ENCODE results near the gene TTBK2. TPM values are rescaled to one million over a fixed set of nuclear protein-coding genes. Genes with fewer than 3 reads are reported as not detected.

The TTBK2 gene
- total RNA-seq, 2 experiments from 2014 or later, result 9.9 to 11.9 TPM

DNA sequence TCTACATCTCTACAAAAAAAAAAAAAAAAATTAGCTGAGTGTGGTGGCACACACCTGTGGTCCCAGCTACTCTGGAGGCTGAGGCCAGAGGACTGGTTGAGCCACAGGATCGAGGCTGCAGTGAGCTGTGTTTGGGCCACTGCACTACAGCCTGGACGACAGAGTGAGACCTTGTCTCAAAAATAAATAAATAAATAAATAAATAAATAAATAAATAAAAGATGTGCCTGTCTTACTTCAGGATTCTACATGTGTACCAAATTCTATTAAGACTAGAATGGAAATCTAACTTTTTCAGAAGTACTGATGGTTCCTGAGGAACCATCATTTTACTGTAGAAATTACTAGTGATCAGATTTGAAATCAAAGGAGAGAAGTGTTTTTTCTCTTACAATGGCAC is 51.9 kb downstream of the TTBK2 start:
- no peak overlapping the region for H3K4me3 Mint-ChIP-seq
- peaks cover 2% of the 10 kb centered on the region for H3K4me1 Mint-ChIP-seq (ENCODE audit: low read depth)
- no peak for DNase-seq
- ATAC-seq, result no peak
- ChIA-PET POLR2A (no interaction called here), CTCF (no interaction called here)
- no peaks in the 10 kb centered on the region for H3K9me3 Mint-ChIP-seq
- H3K36me3 Mint-ChIP-seq (ENCODE audit: low read depth), result peaks cover 4% of the 10 kb centered on the region
- TF ChIP-seq, protein P1, sequence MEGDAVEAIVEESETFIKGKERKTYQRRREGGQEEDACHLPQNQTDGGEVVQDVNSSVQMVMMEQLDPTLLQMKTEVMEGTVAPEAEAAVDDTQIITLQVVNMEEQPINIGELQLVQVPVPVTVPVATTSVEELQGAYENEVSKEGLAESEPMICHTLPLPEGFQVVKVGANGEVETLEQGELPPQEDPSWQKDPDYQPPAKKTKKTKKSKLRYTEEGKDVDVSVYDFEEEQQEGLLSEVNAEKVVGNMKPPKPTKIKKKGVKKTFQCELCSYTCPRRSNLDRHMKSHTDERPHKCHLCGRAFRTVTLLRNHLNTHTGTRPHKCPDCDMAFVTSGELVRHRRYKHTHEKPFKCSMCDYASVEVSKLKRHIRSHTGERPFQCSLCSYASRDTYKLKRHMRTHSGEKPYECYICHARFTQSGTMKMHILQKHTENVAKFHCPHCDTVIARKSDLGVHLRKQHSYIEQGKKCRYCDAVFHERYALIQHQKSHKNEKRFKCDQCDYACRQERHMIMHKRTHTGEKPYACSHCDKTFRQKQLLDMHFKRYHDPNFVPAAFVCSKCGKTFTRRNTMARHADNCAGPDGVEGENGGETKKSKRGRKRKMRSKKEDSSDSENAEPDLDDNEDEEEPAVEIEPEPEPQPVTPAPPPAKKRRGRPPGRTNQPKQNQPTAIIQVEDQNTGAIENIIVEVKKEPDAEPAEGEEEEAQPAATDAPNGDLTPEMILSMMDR (IDR thresholded peaks at IDR 0.05), result no peak
- intact Hi-C loops (cut with micrococcal nuclease), result no loop called here
- no peaks in the 10 kb centered on the region for H3K27me3 Mint-ChIP-seq
- H3K27ac Mint-ChIP-seq, result no peak overlapping the region

DNA sequence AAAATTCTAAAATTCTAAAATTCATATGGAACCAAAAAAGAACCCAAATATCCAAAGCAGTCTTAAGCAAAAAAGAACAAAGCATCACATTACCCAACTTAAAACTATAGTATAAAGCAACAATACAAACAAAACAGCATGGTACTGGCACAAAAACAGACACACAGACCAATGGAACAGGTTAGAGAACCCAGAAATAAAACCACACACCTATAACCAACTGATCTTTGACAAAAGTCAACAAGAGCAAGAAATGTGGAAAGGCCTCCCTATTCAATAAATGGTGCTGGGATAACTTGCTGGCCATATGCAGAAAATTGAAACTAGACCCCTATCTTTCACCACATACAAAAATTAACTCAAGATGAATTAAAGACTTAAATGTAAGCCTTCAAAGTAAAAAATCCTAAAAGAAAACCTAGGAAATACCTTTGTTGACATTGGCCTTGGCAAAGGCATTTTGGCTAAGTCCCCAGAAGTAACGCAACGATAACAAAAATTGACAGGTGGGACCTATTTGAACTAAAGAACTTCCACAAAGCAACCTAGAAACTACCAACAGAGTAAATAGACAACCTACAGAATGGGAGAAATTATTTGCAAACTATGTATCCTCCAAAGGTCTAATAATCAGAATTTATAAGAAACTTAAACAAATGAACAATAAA is 56.9 kb downstream of the TTBK2 start:
- H3K9me3 Mint-ChIP-seq, result no peaks in the 10 kb centered on the region
- ATAC-seq, result no peak
- POLR2A ChIA-PET, result no interaction called here
- H3K27me3 Mint-ChIP-seq, result no peaks in the 10 kb centered on the region
- TF ChIP-seq, protein P1 (IDR thresholded peaks at IDR 0.05), result no peak
- H3K27ac Mint-ChIP-seq, result no peak overlapping the region
- CTCF ChIA-PET, result no interaction called here
- intact Hi-C loops (cut with micrococcal nuclease), result no loop called here
- no peak for DNase-seq
- H3K36me3 Mint-ChIP-seq (ENCODE audit: low read depth), result peaks cover 17% of the 10 kb centered on the region
- H3K4me1 Mint-ChIP-seq (ENCODE audit: low read depth), result peaks cover 2% of the 10 kb centered on the region
- H3K4me3 Mint-ChIP-seq, result no peak overlapping the region

DNA sequence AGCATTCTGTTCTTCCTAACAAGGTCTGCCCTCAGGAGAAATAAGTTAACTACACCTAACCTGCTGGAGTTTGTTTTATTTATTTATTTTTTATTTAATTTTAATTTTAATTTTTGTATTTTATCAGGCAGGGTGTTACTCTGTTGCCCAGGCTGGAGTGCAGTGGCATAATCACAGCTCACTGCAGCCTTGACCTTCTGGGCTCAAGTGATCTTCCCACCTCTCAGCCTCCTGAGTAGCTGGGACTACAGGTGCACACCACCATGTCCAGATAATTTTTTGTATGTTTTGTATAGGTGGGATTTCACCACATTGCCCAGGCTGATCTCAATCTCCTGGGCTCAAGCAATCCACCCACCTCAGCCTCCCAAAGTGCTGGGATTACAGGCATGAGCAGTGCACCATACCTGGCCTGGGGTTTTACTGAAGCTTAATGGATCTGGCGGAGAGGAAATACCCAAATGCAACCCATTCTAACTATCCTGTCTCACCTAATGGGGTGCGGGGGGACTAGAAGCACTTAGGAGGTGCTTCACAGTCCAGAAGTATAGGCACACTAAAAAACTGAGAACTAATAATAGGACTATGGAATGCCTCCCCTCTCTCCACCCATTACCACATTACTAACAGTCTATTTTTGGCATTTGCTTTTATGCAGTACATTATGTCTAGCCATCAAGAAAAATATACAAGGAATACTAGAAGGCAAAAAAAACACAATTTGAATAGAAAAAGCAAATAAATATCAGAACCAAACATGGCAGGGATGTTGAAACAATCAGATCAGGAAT is 61.4 kb downstream of the TTBK2 start:
- ChIA-PET CTCF (no interaction called here), POLR2A (no interaction called here)
- no peak for ATAC-seq
- no peak overlapping the region for H3K4me3 Mint-ChIP-seq
- no peak overlapping the region for H3K27ac Mint-ChIP-seq
- intact Hi-C loops (cut with micrococcal nuclease), result no loop called here
- peaks cover 20% of the 10 kb centered on the region for H3K36me3 Mint-ChIP-seq (ENCODE audit: low read depth)
- H3K27me3 Mint-ChIP-seq, result no peaks in the 10 kb centered on the region
- DNase-seq, result no peak
- no peaks in the 10 kb centered on the region for H3K4me1 Mint-ChIP-seq (ENCODE audit: low read depth)
- H3K9me3 Mint-ChIP-seq, result no peaks in the 10 kb centered on the region
- TF ChIP-seq, protein P1 (IDR thresholded peaks at IDR 0.05), result no peak

DNA sequence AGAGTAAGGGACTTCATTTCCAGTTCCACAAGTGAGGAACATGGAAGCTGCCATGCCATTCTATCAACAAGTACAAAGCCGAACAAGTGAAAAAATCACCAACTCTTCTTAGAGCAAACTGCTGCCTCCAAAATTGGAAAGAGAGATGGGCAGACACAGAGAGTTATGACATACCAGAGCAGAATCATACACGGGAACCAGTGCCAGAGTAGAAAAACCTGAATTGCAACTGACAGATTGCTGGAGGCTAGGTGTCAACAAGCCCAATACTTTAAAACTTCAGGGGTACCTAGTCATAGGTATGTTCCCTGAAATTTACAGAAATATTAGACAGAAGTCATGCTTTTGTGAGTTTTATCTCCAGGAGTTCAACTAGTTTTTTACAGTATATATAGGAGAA is 62.0 kb downstream of the TTBK2 start:
- ChIA-PET CTCF (no interaction called here), POLR2A (no interaction called here)
- Mint-ChIP-seq H3K9me3 (no peaks in the 10 kb centered on the region), H3K27me3 (no peaks in the 10 kb centered on the region), H3K36me3 (ENCODE audit: low read depth) (peaks cover 18% of the 10 kb centered on the region), H3K27ac (no peak overlapping the region), H3K4me1 (ENCODE audit: low read depth) (no peaks in the 10 kb centered on the region), H3K4me3 (no peak overlapping the region)
- intact Hi-C loops (cut with micrococcal nuclease), result no loop called here
- no peak for ATAC-seq
- no peak for DNase-seq
- TF ChIP-seq, protein P1 (IDR thresholded peaks at IDR 0.05), result no peak

DNA sequence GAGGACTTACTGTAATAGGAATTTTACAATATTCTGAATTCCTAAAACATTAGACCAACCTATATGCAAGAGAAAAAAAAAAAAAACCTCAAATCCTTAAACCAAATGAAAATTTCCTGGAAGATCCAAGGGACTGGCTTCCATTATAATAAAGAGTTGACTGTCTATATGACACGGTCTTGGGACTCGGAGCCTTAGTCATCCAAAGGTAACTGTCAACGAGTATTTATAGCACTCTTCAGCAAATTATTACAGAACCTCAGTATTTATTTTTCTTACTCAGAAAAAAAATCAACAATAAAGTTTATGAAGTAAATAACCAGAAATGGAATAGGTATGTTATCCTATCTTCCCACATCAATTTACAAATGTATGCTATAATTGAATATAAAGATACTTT is 66.0 kb downstream of the TTBK2 start:
- intact Hi-C loops (cut with micrococcal nuclease), result no loop called here
- ChIA-PET CTCF (no interaction called here), POLR2A (no interaction called here)
- Mint-ChIP-seq H3K36me3 (ENCODE audit: low read depth) (peaks cover 3% of the 10 kb centered on the region), H3K4me1 (ENCODE audit: low read depth) (no peaks in the 10 kb centered on the region), H3K4me3 (no peak overlapping the region), H3K27ac (no peak overlapping the region), H3K9me3 (no peaks in the 10 kb centered on the region), H3K27me3 (no peaks in the 10 kb centered on the region)
- no peak for ATAC-seq
- no peak for DNase-seq
- TF ChIP-seq, protein P1 (IDR thresholded peaks at IDR 0.05), result no peak
